Uterus (tissue), 4 donors: Measurements from ENCODE around the gene ELK4. TPM values are rescaled to one million over a fixed set of nuclear protein-coding genes. Genes with fewer than 3 reads are reported as not detected.

Source experiments
- DNase-seq, 2 donors: peaks; one replicate each; pipeline ENCODE4 v3.0.0-alpha.2; 2019 to 2020
- H3K27ac ChIP-seq, 2 donors: fragments of 200-600 bp; sonication (generic); 1 replicate in 1 of 2; 2 replicates in 1 of 2; pipeline ENCODE4 v1.5.1; 2016 to 2018
- H3K27me3 ChIP-seq, 2 donors: fragments of 200-600 bp; sonication (generic); one replicate each; pipeline ENCODE4 v1.5.1; 2018 to 2019; ENCODE audit warnings: control low read depth in 1 of 2
- H3K36me3 ChIP-seq, 2 donors: fragments of 200-600 bp; sonication (generic); one replicate each; pipeline ENCODE4 v1.5.1; 2019; ENCODE audit warnings: control low read depth in 1 of 2
- H3K4me1 ChIP-seq, 2 donors: fragments of 200-600 bp; sonication (generic); one replicate each; pipeline ENCODE4 v1.5.1; 2018 to 2019; ENCODE audit warnings: control low read depth in 1 of 2
- H3K4me3 ChIP-seq, 2 donors: fragments of 200-600 bp; sonication (generic); 1 replicate in 1 of 2; 2 replicates in 1 of 2; pipeline ENCODE4 v1.5.1; 2018 to 2019; ENCODE audit warnings: mild to moderate bottlenecking in 1 of 2
- H3K9me3 ChIP-seq, 2 donors: fragments of 200-600 bp; sonication (generic); one replicate each; pipeline ENCODE4 v1.5.1; 2019; ENCODE audit warnings: control low read depth in 1 of 2
- POLR2A ChIP-seq, 2 donors: fragments of 450-650 bp; IDR thresholded peaks; one replicate each; pipeline ENCODE4 v1.6.1; 2016; ENCODE audit warnings: antibody characterized with exemption in 2 of 2, mild to moderate bottlenecking in 1 of 2, moderate library complexity in 1 of 2
- intact Hi-C: fragments of 100-400 bp; cut with DNase I; formaldehyde crosslinking; loops from one replicate; pipeline ENCODE4 v1.15.1; 2023; ENCODE audit warnings: low total_unique reads
- total RNA-seq, 4 donors: library from RNA; depleted of rRNA in 3 of 4; stranded (reverse); fragments of >200 nt in 3 of 4; gene quantifications; one replicate each; pipeline versions ENCODE4 v1.1.0 to v1.2.4, GENCODE V29; 2014 to 2023
- TF ChIP-seq, protein P1 (sequence below), 4 experiments: fragments of 200-600 bp in 2 of 4; fragments of 450-650 bp in 2 of 4; sonication (generic) in 2 of 4; IDR thresholded peaks; one replicate each; pipeline ENCODE4 v1.5.1; 2016 to 2019; ENCODE audit warnings: antibody characterized with exemption in 4 of 4, mild to moderate bottlenecking in 2 of 4, moderate library complexity in 1 of 4
- donor health status: DM: yes; HTN: yes; CAD: no.

ELK4 gene
- total RNA-seq, 4 donors from 2014 or later: 17.9 to 97.7 (median 26.7) TPM

DNA sequence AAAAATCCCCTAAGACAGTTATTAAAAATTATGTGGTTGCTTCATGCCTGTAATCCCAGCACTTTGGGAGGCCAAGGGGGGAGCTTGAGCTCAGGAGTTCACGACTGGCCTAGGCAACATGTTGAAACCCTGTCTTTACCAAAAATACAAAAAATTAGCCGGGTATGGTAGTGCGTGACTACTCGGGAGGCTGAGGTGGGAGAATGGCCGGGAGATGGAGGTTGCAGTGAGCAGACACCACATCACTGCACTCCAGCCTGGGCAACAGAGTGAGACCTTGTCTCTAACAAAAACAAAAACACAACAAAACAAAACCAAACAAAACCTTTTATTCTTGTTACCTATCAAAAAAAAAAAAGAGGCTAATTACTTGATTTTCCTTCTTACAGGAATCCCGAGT lies 2.1 kb downstream of the ELK4 start:
- H3K4me1 ChIP-seq: peaks cover 9 to 11% of the 10 kb centered on the region in 2 donors
- intact Hi-C loops: loop anchor here (5.0 kb wide), 1 partner anchor 37 kb away; no protein-coding TSS in a partner anchor
- no peaks in the 10 kb centered on the region for H3K9me3 ChIP-seq
- no peak for DNase-seq
- H3K27ac ChIP-seq: peak overlapping the region in 1 of 2 donors; percentile 100
- no peaks in the 10 kb centered on the region for H3K27me3 ChIP-seq
- H3K4me3 ChIP-seq: no peak overlapping the region
- no peaks in the 10 kb centered on the region for H3K36me3 ChIP-seq
- TF ChIP-seq, protein P1, sequence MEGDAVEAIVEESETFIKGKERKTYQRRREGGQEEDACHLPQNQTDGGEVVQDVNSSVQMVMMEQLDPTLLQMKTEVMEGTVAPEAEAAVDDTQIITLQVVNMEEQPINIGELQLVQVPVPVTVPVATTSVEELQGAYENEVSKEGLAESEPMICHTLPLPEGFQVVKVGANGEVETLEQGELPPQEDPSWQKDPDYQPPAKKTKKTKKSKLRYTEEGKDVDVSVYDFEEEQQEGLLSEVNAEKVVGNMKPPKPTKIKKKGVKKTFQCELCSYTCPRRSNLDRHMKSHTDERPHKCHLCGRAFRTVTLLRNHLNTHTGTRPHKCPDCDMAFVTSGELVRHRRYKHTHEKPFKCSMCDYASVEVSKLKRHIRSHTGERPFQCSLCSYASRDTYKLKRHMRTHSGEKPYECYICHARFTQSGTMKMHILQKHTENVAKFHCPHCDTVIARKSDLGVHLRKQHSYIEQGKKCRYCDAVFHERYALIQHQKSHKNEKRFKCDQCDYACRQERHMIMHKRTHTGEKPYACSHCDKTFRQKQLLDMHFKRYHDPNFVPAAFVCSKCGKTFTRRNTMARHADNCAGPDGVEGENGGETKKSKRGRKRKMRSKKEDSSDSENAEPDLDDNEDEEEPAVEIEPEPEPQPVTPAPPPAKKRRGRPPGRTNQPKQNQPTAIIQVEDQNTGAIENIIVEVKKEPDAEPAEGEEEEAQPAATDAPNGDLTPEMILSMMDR (IDR thresholded peaks at IDR 0.05): no peak
- no peak for TF ChIP-seq POLR2A (IDR thresholded peaks at IDR 0.05)

DNA sequence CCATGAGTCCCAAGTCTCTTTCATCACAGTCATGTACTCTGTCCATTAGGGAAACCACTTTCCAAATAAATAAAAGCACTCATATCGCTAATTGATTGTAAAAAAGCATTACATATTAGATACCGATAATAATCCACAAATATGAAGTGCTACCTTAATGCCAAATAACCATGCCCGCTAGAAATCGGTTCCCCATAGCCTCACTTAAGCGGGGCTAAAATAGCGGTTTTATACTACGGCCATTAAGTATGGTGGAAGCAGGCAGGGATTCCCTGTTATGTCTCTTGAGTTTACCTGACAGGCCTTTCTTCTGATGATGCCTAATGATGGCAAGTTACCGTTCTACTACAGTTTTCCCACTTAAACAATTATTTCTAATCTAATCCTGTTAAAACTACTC lies 3.9 kb downstream of the ELK4 start:
- DNase-seq: no peak
- intact Hi-C loops: no loop called here
- H3K9me3 ChIP-seq: no peaks in the 10 kb centered on the region
- H3K36me3 ChIP-seq: no peaks in the 10 kb centered on the region
- H3K27me3 ChIP-seq: no peaks in the 10 kb centered on the region
- no peak for TF ChIP-seq POLR2A (IDR thresholded peaks at IDR 0.05)
- TF ChIP-seq, protein P1 (IDR thresholded peaks at IDR 0.05): no peak
- no peak overlapping the region for H3K4me3 ChIP-seq
- H3K4me1 ChIP-seq: peaks cover 9% of the 10 kb centered on the region in 2 donors
- no peak overlapping the region for H3K27ac ChIP-seq

DNA sequence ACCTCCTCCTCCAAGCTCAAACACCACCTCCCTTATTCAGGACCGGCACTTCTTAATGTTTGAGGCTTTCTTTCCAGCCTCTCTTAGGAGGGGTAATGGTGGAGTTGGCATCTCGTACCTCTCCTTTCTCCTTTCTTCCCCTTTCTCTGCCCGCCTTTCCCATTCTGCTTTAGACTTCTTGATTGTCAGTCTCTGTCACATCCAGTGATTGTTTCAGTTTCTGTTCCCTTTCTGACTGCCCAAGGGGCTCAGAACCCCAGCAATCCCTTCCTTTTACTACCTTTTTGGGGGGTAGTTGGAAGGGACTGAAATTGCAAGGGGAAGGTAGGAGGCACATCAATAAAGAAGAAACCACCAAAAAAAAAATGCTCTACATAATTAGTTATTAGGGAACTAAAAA lies 5.6 kb downstream of the ELK4 start:
- Histone ChIP-seq H3K9me3 (no peaks in the 10 kb centered on the region), H3K27me3 (no peaks in the 10 kb centered on the region), H3K36me3 (no peaks in the 10 kb centered on the region), H3K4me3 (no peak overlapping the region), H3K4me1 (peaks cover 3 to 9% of the 10 kb centered on the region in 2 donors), H3K27ac (no peak overlapping the region)
- no peak for TF ChIP-seq POLR2A (IDR thresholded peaks at IDR 0.05)
- TF ChIP-seq, protein P1 (IDR thresholded peaks at IDR 0.05): no peak
- intact Hi-C loops: no loop called here
- DNase-seq: no peak

- H3K27me3 ChIP-seq: no peaks in the 10 kb centered on the region
- intact Hi-C loops: no loop called here
- H3K27ac ChIP-seq: no peak overlapping the region
- H3K9me3 ChIP-seq: no peaks in the 10 kb centered on the region
- no peak overlapping the region for H3K4me3 ChIP-seq
- DNase-seq: no peak
- TF ChIP-seq, protein P1 (IDR thresholded peaks at IDR 0.05): no peak
- TF ChIP-seq POLR2A (IDR thresholded peaks at IDR 0.05): no peak
- H3K4me1 ChIP-seq: no peaks in the 10 kb centered on the region
- H3K36me3 ChIP-seq: no peaks in the 10 kb centered on the region
These were observed 8.2 kb downstream of the ELK4 start for GRCh38 chr1:205623646-205624045.

DNA sequence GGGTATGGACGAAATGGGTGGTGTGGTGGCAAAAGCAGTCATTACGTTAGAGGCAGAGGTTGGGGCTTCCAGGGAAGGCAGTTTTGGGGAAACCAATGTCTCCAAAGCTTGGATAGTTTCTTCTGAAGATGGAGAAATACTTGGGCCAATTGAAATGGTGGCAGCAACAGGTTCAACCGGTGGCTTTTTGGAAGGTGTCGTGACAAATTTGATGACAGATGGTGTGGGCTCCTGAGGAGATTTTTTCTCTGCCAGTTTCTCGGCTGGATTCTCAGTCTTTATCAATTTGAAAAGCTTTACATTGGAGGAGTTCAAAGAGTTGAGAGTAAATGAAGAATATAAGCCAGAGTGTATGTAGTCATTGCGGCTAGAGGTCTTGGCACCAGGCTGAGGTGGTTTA lies 11.5 kb downstream of the ELK4 start:
- intact Hi-C loops: no loop called here
- no peak for TF ChIP-seq POLR2A (IDR thresholded peaks at IDR 0.05)
- TF ChIP-seq, protein P1 (IDR thresholded peaks at IDR 0.05): no peak
- no peaks in the 10 kb centered on the region for H3K36me3 ChIP-seq
- no peak for DNase-seq
- H3K27ac ChIP-seq: no peak overlapping the region
- no peaks in the 10 kb centered on the region for H3K9me3 ChIP-seq
- no peaks in the 10 kb centered on the region for H3K4me1 ChIP-seq
- no peak overlapping the region for H3K4me3 ChIP-seq
- no peaks in the 10 kb centered on the region for H3K27me3 ChIP-seq
